DMS114 treated with DMSO at 0.1 percent for 48 hours (cell line): ENCODE data around the gene ZNF652.
"Not testable (repeated sequence)": the region's sequence is repeated elsewhere in the genome, so short reads cannot be mapped to it uniquely, and the experiment has no call there.

Source experiments
- DNase-seq: peaks from one replicate; lab custom pipeline; 2025; ENCODE audit not compliant: unreplicated experiment; lab: John Stamatoyannopoulos, UW

Gene ZNF652

GRCh38 chr17:49269356-49269755 lies 92.7 kb downstream of the ZNF652 start:
- no peak for DNase-seq

GRCh38 chr17:49267912-49268311 lies 94.1 kb downstream of the ZNF652 start:
- no peak for DNase-seq

- DNase-seq: no peak
Observed at GRCh38 chr17:49266233-49266632, 95.8 kb downstream of the ZNF652 start.

- DNase-seq: not testable (repeated sequence)
Observed at GRCh38 chr17:49261540-49261939, 100.5 kb downstream of the ZNF652 start.

GRCh38 chr17:49260817-49261291 lies 101.2 kb downstream of the ZNF652 start:
- DNase-seq: no peak

GRCh38 chr17:49260011-49260816 lies 101.8 kb downstream of the ZNF652 start:
- DNase-seq: no peak

- no peak for DNase-seq
Observed at GRCh38 chr17:49259663-49260010, 102.4 kb downstream of the ZNF652 start.

GRCh38 chr17:49258394-49258793 lies 103.7 kb downstream of the ZNF652 start:
- DNase-seq: no peak

- no peak for DNase-seq
Observed at GRCh38 chr17:49255125-49255524, 106.9 kb downstream of the ZNF652 start.

- no peak for DNase-seq
Observed at GRCh38 chr17:49254066-49254465, 108.0 kb downstream of the ZNF652 start.

- DNase-seq: no peak
Observed at GRCh38 chr17:49252148-49252695, 109.8 kb downstream of the ZNF652 start.

- no peak for DNase-seq
Observed at GRCh38 chr17:49249890-49250522, 112.0 kb downstream of the ZNF652 start.

- no peak for DNase-seq
Observed at GRCh38 chr17:49249292-49249794, 112.7 kb downstream of the ZNF652 start.

- DNase-seq: no peak
Observed at GRCh38 chr17:49247944-49248343, 114.1 kb downstream of the ZNF652 start.

- DNase-seq: no peak
Observed at GRCh38 chr17:49244839-49245238, 117.2 kb downstream of the ZNF652 start.
